Bone marrow (tissue), 2 donors: ENCODE data around the gene AFG1L.
"Not testable (repeated sequence)": the region's sequence is repeated elsewhere in the genome, so short reads cannot be mapped to it uniquely, and the experiment has no call there.

ENCODE experiments used
- DNase-seq, 2 donors: peaks; one replicate each; lab custom pipeline; 2025; lab: John Stamatoyannopoulos, UW

The AFG1L gene

DNA sequence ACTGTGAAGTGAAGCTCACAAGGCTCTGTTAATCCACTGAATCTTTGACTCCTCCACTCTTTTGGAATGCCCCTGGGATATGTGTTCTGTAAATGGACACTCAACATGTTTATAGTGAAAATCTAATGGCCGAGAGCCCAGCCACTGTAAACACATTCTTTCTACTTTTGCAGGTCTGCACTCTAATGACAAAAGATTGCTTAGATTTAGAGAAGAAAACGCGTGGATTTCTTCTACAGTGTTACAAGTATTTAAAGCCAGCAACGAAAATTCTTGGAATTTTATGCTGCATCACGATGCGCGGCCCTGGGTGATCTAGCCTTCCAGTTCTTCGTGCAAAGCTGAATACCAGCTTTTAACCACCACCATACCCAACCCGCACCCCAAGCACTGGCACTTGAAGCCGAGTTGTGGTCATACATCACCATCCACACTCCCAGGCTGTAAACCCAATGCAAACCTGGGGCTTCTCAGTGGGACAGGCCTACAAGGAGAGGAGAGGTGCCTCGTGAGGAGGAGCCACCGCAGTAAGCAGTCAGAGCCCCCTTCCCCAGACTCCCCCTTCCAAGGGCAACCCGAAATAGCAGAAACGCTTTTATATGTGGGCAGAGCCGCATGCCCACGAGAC is 262.1 kb downstream of the AFG1L start:
- DNase-seq = no peak

DNA sequence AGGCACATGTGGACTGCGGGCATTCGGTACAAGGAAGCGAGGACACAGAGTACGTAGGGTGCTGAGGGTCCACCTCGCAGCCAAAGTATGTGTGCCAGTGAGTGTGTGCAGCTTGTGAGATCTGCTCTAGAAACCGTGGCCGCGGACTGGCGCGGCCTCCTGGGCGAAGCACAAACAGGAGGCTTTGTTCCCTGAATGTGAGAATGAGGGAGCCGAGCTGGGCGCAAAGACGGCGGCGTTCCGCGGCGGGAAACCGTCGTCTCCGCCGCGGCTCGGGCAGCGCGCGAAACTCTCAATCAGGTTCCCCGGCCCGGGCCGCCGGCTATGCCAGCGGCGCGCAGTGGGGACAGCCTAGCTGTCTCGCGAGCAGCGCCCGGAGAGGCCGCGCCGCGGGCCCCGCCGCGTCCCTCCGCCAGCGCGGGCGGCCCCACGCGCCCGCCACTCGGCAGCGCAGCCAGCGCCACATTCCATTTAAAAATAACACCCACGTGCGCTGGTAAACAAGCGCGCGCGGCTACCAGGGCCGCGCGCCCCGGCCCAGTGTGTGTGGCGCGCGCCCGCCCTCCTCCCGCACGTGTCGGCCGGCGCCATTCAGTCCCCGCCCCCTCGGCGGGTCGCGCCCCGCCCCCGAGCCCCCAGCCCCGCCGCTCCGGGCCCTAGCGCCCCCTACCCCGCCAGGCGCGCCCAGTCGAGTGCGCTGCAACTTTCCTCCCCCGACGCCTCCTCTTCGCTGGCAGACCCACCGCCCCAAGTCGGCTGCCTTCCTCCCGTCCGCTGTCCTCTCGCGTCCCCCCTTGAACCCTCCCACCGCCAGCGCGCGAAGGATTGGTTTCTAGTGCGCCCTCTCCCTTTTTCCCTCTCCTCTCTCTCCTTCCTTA is 262.9 kb downstream of the AFG1L start:
- DNase-seq = peak; percentile 59 to 86

DNA sequence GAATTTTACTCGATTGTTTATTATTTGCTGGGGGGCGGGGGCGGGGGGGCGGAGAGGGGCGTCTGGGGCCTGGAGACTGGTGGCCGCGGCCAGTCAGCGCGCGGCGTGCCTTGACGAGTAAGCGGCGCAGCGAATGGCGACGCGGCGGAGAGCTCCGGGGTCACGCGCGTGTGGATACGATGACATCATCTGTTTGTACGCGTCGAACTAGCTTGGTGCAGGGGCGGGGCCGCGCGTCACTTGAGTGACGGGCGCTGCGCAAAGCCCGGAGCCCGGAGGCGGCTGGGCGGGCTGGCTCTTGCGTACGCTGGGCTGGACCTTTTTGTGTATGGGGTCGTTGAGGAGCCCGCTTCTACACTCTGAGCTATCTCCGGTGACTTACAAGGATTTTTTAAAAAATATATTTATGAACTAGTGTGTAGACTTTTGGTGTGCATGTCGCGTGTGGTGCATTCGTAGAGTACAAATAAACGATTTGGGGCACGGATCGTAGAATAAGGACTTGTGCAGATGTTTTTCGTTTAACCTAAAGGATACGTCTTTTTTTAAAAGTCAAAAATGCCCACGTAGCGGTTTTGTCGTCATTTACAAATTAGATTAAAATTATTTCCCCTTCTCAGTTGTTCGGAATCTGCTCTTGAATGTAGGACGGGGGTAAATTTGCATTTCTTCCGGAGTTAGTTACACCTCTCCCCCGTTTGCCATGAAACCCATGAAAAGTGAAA is 263.7 kb downstream of the AFG1L start:
- DNase-seq = peak; percentile 86 to 95

DNA sequence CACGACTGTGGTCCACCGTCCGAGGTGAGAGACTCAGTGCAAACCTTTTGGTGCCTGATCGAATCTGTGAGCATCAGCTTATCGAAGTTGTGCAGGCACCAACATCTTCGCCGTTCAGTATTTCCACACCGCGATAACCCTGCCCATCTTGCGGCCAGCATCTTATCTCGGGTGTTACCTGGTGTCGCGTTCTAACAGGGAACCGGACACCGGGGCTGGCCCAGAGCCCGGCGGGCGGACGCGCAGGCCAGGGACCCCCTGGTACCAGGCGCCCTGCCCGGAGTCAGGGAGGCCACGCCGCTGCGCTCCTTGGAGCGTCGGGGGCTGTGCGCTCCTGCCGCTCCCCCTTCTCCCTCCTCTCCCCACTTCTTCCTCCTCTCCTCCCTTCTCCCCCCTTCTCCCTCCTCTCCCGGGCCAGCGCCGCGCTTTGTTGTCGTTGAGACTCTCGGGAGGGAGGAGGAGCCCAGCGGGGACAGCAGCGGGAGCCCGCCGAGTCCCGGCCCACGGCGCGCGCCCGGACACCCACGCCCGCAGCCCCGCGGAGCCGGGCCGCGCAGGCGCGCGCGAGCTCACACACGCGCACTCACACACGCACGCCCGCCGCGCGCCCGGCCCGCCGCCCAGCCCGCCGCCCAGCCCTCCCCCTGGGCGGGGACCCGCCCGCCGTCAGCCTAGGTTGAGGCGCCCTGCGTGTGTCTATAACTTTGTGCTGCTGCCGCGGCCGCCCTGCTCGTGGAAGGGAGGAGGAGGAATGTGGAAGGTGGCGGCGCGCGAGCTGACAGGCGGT is 264.4 kb downstream of the AFG1L start:
- DNase-seq = peak; percentile 82 to 88

DNA sequence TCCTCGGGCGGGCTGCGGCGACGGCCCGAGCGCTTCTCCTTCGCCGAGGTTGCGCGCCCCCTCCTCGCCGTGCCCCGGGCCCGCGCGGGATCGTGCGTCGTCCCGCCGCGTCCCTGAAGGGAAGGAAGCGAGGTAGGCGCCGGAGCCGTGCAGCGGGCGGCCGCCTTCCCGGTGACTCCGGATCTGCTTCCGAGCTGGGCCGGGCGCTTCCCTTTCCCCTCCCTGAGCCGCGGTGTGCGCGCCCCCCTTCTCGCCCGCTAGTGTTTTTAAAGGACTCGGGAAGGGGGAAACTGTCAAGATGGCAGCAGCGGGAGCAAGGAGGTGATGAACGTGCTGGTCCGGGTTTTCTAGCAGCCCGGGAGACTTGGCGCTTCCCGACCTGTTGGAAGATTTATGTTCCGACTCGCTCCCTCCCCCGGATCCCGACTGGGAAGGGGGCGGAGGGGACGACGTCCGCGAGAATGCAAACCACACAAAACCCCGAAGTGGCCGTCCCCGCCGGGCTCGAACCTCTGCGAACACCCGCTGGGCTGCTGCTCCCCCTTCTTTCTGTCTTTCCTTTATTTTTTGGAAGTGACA is 265.1 kb downstream of the AFG1L start:
- DNase-seq = peak; percentile 71 to 75

DNA sequence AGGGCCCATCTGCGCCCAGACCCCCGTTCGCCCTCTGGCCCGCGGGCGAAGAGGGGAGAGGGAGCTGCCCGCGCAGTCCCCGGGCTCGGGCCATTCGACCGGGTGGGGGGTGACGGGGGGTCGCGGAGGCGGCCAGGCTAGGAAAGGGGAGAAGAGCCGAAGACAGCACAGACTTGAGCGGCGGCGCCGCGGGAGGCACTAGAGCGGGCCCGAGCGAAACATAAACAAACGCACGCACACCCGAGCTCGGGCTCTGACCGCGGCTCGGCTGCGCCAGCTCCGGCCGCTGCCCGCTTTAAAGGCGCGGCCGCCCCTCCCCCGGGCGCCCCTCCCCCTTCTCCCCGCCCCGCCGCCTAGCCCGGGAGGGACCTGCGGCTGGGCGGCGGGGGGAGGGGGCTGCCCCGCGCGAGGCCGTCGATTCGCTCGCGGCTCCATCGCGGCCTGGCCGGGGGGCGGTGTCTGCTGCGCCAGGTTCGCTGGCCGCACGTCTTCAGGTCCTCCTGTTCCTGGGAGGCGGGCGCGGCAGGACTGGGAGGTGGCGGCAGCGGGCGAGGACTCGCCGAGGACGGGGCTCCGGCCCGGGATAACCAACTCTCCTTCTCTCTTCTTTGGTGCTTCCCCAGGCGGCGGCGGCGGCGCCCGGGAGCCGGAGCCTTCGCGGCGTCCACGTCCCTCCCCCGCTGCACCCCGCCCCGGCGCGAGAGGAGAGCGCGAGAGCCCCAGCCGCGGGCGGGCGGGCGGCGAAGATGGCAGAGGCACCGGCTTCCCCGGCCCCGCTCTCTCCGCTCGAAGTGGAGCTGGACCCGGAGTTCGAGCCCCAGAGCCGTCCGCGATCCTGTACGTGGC is 265.8 kb downstream of the AFG1L start, which contains the start of gene FOXO3:
FOXO3 (plus strand) TSS at position 455 of the 846 bp plus-strand sequence; CDS start at position 747, 292 bp downstream.
- peak; percentile 40 to 75 for DNase-seq

DNA sequence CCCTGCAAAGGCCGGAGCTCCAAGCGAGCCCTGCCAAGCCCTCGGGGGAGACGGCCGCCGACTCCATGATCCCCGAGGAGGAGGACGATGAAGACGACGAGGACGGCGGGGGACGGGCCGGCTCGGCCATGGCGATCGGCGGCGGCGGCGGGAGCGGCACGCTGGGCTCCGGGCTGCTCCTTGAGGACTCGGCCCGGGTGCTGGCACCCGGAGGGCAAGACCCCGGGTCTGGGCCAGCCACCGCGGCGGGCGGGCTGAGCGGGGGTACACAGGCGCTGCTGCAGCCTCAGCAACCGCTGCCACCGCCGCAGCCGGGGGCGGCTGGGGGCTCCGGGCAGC is 266.4 kb downstream of the AFG1L start:
- not testable (repeated sequence) for DNase-seq

DNA sequence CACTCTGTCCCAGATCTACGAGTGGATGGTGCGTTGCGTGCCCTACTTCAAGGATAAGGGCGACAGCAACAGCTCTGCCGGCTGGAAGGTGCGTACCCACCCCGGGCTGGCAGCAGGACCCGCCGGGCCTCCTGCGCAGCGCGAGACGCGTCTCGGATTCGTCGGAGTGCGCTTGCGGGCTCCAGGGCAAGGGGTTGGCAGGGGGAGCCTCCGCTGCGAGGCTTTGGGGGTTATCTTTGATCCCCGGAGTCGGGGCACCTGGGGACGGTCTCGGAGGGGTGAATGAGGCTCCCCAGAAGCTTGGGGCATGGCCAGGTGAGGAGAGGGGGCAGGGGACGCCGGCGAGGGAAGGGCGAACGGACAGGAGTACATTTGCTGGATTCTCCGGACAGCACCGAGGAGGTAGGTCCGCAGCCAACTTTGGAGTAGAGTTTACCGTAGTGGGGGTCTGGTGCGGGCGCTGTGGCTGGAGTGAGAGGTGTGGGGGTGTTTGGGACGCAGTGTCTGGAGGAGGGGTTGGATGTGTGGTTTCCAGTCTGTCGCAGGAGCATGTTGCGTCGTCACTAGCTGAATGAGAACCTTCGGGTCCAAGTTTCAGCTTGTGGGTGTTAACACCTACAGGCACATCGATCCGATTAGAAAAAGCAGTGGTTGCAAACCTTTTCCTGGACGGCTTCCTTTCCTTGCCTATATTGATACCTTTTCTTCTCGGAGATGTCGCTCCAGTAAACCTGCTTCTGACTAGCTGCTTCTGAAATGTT is 267.1 kb downstream of the AFG1L start:
- no peak for DNase-seq

DNA sequence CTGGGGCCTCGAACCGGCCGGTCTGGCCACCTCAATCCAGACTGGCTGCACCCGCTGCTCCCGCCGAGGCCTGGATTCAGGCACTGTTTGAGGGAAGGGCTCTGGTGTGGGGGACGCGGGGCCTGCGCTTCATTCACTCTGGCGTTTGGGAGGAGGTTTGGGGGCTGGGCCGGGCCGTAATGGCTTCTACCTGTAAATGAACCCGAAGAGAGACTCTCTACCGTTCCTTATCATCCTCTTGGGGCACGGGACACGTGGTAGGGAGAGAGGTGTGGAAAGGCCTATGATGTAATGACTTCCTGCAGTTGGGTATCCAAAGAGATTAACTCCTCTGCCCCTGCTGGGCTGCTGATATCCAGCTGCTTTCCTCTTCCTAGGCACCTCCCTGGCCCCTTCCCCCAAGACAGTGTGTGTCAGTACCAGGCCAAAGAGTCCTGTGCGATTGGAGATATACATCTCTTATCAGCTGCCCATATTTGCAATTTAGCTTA is 267.7 kb downstream of the AFG1L start:
- peak in 1 of 2 donors; percentile 26 for DNase-seq

DNA sequence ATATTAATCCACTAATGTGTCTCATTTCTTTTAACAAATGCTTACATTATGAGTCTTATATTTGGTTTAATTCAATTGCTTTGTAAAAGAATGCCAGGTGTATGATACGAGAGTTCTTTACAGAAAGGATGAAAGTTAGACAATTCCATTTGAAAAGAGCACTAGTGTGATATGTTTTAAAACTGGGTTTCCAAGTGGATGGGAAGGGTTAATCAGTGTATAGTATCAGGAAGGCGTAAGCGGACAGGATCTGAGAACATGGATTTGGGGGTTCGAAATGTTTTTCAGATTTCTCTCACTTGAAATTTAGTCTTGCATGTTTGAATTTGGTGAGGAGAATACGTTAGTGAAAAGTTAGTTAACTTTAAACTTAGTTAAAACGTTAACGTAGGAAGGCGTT is 268.4 kb downstream of the AFG1L start:
- no peak for DNase-seq

DNA sequence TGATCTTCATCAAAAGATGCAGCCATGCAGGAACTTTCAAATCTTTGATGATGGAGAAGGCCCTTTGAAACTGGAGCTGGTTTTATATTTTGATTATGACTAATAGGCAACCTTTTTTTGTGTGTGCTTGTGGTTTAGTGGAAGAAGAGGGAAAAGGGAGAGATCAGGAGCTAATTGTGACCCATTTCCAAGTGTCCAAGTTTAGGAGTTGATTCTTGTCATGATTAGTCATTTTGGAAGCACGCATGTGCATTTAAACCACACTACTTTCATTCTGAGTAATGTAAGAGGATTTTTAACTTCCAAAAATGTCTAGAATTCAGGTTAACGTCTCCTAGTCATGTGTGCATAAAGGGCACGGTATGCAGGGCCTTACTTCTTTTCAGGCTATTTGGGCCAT is 269.3 kb downstream of the AFG1L start:
- DNase-seq = no peak

DNA sequence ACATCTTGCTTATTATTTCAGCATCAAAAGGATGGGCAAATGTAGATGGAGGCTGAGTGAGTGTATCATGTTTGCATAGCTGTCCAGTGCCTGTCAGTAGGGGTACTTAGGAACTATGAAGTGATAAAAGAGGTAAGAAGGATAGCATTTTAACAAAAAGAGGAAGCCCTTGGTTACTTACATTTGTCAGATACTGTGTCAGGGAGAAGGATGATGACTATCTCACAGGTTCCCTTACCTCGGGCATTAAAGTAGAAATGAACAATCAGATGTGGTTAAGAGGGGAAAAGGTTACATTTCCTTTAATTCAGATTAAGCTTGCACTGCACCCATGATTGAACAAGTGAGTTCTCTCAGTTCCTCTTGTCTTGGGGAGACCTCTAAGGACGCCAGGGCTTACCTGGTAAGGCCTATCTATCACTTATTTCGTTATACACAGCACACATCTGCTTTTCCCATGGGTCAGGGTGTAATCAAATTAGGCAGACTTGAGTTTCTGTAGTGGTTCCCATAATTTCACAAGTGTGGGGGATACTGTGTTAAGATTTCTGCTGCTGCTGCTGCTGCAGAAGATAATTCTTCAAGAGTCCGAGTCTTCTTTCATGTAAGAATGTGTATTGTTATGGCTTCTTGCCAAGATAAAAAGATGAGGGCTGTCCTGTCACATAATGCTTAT is 270.4 kb downstream of the AFG1L start:
- peak in 1 of 2 donors; percentile 40 for DNase-seq

DNA sequence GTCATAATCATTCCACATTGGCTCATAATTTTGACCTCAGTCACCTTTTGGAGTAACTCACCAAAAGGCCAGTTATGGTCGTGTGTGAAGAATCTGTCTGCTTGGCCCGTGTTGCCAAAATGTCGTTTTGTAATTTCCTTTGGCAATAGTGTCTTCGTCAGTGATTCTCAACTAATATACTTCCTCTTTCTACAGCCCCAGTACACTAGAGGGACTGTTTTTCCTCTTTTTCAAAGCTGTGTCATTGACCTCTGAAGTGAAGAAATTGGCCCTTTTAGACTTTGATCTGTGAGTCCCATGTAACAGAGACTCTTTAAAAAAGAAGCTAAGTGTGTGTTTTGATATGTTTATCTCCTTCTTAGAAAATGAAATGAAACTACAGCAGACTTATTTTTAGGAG is 271.0 kb downstream of the AFG1L start:
- peak in 1 of 2 donors; percentile 90 for DNase-seq

DNA sequence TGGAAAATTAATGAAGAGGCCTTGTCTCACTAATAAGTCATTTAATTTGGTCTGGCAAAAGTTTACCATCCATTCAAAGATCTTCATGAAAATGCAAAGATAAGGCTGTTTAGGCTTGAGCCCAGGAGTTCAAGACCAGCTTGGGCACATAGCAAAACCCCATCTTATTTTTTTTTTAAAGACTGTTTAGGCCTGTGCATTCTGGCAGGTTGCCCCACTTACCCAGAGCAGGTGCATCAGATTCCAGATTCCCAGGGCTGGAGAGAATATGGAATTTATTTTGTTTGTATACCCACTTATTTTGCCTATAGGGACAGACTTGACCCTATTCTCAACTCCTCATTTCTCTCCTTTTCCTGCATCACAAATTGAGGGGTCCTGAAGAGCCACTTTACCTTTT is 271.6 kb downstream of the AFG1L start:
- DNase-seq = no peak

DNA sequence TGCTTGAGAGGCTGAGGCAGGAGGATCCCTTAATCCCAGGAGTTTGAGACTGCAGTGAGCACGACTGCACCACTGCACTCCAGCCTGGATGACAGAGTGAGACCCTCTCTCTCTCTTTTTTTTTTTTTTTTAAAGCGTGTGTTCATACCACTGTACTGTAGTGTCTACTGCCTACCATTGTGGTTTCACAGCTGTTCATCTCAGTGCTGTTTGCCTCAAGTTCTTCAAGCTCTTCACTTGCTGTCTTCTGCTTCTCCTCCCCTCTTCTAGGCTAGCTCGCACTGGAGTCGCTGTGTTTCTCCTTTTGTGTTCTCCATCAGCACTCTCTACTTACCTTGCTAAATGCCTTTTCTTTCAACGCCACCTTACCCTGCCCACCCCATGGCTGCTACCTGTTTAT is 273.2 kb downstream of the AFG1L start:
- no peak for DNase-seq

DNA sequence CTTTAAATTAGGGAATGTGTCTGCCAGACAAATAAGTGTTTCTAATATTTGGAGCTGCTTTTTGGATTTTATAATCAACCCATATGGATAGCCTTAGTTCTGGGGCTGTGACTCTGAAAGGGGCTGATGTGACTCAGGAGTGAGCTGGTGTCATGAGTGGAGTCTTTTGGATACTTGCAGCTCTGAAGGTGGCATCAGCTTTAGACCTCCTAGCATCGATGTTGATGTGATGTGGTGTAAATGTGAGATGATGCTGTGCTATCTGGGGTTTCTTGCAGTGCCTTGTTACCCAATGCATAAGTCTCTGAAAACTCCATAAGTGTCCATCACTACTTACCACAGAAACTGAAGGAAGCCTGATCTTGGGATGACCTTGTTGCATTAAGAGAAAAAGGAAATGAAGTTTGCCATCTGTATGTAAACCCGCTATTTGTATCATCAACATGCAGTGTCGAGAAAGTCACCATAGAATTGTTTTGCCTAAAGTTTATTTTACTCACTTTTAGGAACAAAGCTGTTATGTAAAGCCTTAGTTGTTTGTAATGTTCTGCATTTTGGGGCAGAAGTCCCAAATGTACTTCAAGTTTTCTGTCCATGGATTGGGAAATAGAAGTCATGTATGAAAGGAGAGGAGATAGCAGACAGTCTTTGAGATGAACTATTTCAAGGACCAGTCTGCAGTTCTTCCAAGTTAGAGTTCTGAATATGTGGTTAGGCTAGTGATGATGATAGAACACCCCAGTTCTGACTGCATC is 273.9 kb downstream of the AFG1L start:
- DNase-seq = no peak

DNA sequence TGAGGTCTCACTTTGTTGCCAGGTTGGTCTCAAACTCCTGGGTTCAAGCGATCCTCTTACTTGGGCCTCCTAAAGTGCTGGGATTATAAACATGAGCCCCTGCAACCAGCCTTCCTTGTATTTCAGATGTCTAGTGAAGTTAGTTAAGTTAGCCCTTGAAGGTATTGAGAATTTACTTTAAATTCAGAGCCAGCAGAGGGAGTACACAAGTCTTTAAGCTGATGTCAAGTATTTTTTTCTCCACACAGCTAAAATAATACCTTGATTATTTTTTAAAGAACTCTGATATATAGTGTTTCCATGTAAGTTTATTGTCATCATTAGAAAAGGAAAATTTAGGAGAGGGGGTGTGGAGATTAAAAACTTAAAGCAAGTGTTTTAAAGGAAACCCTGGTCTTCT is 275.7 kb downstream of the AFG1L start:
- DNase-seq = no peak

DNA sequence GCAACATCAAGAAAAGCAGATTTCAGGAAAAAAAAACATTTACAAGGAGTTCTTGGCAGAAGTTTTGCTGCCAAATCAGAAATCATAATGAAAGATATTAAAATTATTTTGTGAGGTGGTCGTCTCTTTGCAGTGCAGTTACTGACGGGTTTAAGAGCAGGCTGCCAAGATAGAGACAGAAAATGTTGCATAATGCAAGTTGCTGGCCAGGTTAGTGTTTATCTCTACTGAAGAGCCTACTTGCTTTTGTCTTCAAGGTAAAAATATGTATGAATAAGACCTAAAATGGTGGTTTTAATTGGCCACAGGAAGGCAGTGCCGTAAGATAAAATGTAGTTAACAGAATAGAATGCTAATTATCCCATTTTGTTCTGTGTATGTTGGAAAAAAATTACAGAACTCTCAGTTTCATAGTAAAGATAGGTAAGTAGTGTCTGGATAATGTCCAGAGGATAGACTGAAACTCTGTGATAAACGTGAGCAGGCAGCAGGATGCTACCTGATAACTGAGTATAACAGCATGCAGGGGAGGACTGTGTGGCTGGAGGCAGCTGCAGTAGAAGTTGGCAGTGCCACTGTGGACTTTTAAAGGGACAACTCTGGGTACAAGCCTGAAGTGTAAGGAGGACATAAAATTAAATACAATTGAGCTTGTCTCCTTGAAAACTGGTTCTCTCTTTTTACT is 279.7 kb downstream of the AFG1L start:
- DNase-seq = no peak
